Measurements from ENCODE around the gene DEPDC4.

- TF ChIP-seq HEYL (CRISPR knock-in tag; IDR thresholded peaks at IDR 0.05) (no peak), CTCF (IDR thresholded peaks at IDR 0.05) (no peak), RARB (CRISPR knock-in tag; IDR thresholded peaks at IDR 0.05) (no peak), ELK1 (IDR thresholded peaks at IDR 0.05; ENCODE audit: low read depth, low read length) (no peak), HOXA7 (CRISPR knock-in tag; IDR thresholded peaks at IDR 0.05) (no peak), NFE2L2 (conservative IDR thresholded peaks at IDR 0.05; ENCODE audit: low read length) (no peak)
Measured at GRCh38 chr12:100215209-100215608, 51.7 kb downstream of the DEPDC4 start.
